Activated B cell treated with CpG ODN at 0.5 μM for 24 hours (primary cell): ENCODE measurements around the gene IFIT1. TPM values are rescaled to one million over a fixed set of nuclear protein-coding genes. Genes with fewer than 3 reads are reported as not detected.
"Not testable (repeated sequence)": the region's sequence is repeated elsewhere in the genome, so short reads cannot be mapped to it uniquely, and the experiment has no call there.

ENCODE experiments used
- ATAC-seq: fragments of 200-7000 bp; cut with Tn5 transposase; one replicate; pipeline ENCODE4 v1.10.0; 2021; ENCODE audit warnings: low read depth, mild to moderate bottlenecking, moderate library complexity
- CTCF ChIA-PET: fragments of 350-600 bp; sonication (Branson Sonifier 250); formaldehyde crosslinking; loops from one replicate; lab custom pipeline; 2021; ENCODE audit warnings: antibody characterized with exemption; lab: Charles Lee
- POLR2A ChIA-PET: fragments of 350-600 bp; sonication (Branson Sonifier 250); formaldehyde crosslinking; loops from one replicate; lab custom pipeline; 2021; ENCODE audit warnings: antibody characterized with exemption; lab: Charles Lee
- DNase-seq: peaks from one replicate; pipeline ENCODE4 v3.0.0; 2022
- H3K27ac Mint-ChIP-seq: one replicate; pipeline ENCODE4 v1.8.0; 2020; ENCODE audit warnings: mixed read lengths
- H3K27me3 Mint-ChIP-seq: one replicate; pipeline ENCODE4 v1.8.0; 2021; ENCODE audit warnings: mixed read lengths
- H3K36me3 Mint-ChIP-seq: one replicate; pipeline ENCODE4 v1.8.0; 2021; ENCODE audit warnings: low read depth, mixed read lengths
- H3K4me1 Mint-ChIP-seq: one replicate; pipeline ENCODE4 v1.8.0; 2021; ENCODE audit warnings: mixed read lengths
- H3K4me3 Mint-ChIP-seq: one replicate; pipeline ENCODE4 v1.8.0; 2020; ENCODE audit warnings: mild to moderate bottlenecking, mixed read lengths
- H3K9me3 Mint-ChIP-seq: one replicate; pipeline ENCODE4 v1.8.0; 2020; ENCODE audit warnings: mixed read lengths
- CTCF ChIP-seq: fragments of 200-600 bp; IDR thresholded peaks from one replicate; pipeline ENCODE4 v1.8.0; 2022; ENCODE audit warnings: antibody characterized with exemption, mild to moderate bottlenecking
- intact Hi-C: fragments of 100-400 bp; cut with micrococcal nuclease; formaldehyde crosslinking; loops from one replicate; pipeline ENCODE4 v1.15.1; 2024
- total RNA-seq: library from RNA; stranded (reverse); gene quantifications from 2 replicates; pipeline ENCODE4 v1.2.3, GENCODE V29; 2022

The IFIT1 gene
- total RNA-seq, 1 donor from 2014 or later: 0.95 TPM

GRCh38 chr10:89428877-89429276 is 36.5 kb downstream of the IFIT1 start:
- Mint-ChIP-seq H3K9me3 (no peaks in the 10 kb centered on the region), H3K4me1 (no peaks in the 10 kb centered on the region), H3K4me3 (no peak overlapping the region), H3K36me3 (no peaks in the 10 kb centered on the region), H3K27ac (no peak overlapping the region), H3K27me3 (peaks cover 4% of the 10 kb centered on the region)
- no peak for TF ChIP-seq CTCF
- ATAC-seq (no peak), DNase-seq (no peak)
- CTCF ChIA-PET: interaction anchor here (0.6 to 1.5 kb wide), 3 partner anchors 134 to 272 kb away, joined by 3 to 4 read pairs (median 3); no protein-coding TSS in a partner anchor
- POLR2A ChIA-PET: no interaction called here
- intact Hi-C loops: no loop called here

GRCh38 chr10:89431977-89432376 is 39.6 kb downstream of the IFIT1 start:
- no peak for ATAC-seq
- H3K36me3 Mint-ChIP-seq: no peaks in the 10 kb centered on the region
- H3K27ac Mint-ChIP-seq: no peak overlapping the region
- peaks cover 11% of the 10 kb centered on the region for H3K27me3 Mint-ChIP-seq
- H3K4me1 Mint-ChIP-seq: no peaks in the 10 kb centered on the region
- ChIA-PET CTCF (no interaction called here), POLR2A (no interaction called here)
- TF ChIP-seq CTCF: no peak
- H3K4me3 Mint-ChIP-seq: no peak overlapping the region
- no peaks in the 10 kb centered on the region for H3K9me3 Mint-ChIP-seq
- intact Hi-C loops: no loop called here
- DNase-seq: no peak

- no peak for TF ChIP-seq CTCF
- no peak for ATAC-seq
- H3K36me3 Mint-ChIP-seq: no peaks in the 10 kb centered on the region
- no peak overlapping the region for H3K27ac Mint-ChIP-seq
- DNase-seq: no peak
- peaks cover 29% of the 10 kb centered on the region for H3K27me3 Mint-ChIP-seq
- ChIA-PET POLR2A (no interaction called here), CTCF (no interaction called here)
- intact Hi-C loops: no loop called here
- H3K9me3 Mint-ChIP-seq: no peaks in the 10 kb centered on the region
- H3K4me3 Mint-ChIP-seq: no peak overlapping the region
- no peaks in the 10 kb centered on the region for H3K4me1 Mint-ChIP-seq
Measured at GRCh38 chr10:89438525-89438924, 46.1 kb downstream of the IFIT1 start.

GRCh38 chr10:89440226-89441009 is 48.0 kb downstream of the IFIT1 start:
- DNase-seq: no peak
- no peak for ATAC-seq
- no peak overlapping the region for H3K27ac Mint-ChIP-seq
- no peaks in the 10 kb centered on the region for H3K9me3 Mint-ChIP-seq
- TF ChIP-seq CTCF: no peak
- H3K4me3 Mint-ChIP-seq: no peak overlapping the region
- no peaks in the 10 kb centered on the region for H3K4me1 Mint-ChIP-seq
- no peaks in the 10 kb centered on the region for H3K36me3 Mint-ChIP-seq
- intact Hi-C loops: no loop called here
- CTCF ChIA-PET: no interaction called here
- H3K27me3 Mint-ChIP-seq: peaks cover 25% of the 10 kb centered on the region
- POLR2A ChIA-PET: no interaction called here

GRCh38 chr10:89442289-89442688 is 49.9 kb downstream of the IFIT1 start:
- no peak for TF ChIP-seq CTCF
- Mint-ChIP-seq H3K9me3 (peaks cover 3% of the 10 kb centered on the region), H3K27me3 (peaks cover 20% of the 10 kb centered on the region), H3K27ac (no peak overlapping the region), H3K36me3 (no peaks in the 10 kb centered on the region), H3K4me1 (no peaks in the 10 kb centered on the region), H3K4me3 (no peak overlapping the region)
- intact Hi-C loops: no loop called here
- ChIA-PET POLR2A (no interaction called here), CTCF (no interaction called here)
- DNase-seq: no peak
- no peak for ATAC-seq

- H3K36me3 Mint-ChIP-seq, CTCF ChIA-PET, H3K4me3 Mint-ChIP-seq, ATAC-seq, H3K27ac Mint-ChIP-seq, H3K9me3 Mint-ChIP-seq, H3K4me1 Mint-ChIP-seq, POLR2A ChIA-PET, DNase-seq, intact Hi-C loops: not testable (repeated sequence)
- peaks cover 15% of the 10 kb centered on the region for H3K27me3 Mint-ChIP-seq
Measured at GRCh38 chr10:89444819-89445218, 52.4 kb downstream of the IFIT1 start.
